Cardiac fibroblast (primary cell): ENCODE measurements around the gene CDH12.

Experiments
- DNase-seq, 2 donors: peaks; one replicate each; pipeline versions ENCODE4 v3.0.0 to v3.0.0-alpha.2; 2010; ENCODE audit warnings: low read depth in 2 of 2
- H3K4me3 ChIP-seq, 2 donors: replicated peaks in 1 of 2; 1 replicate in 1 of 2; 2 replicates in 1 of 2; pipeline ENCODE4 v1.5.1; 2011; ENCODE audit warnings: low read depth in 2 of 2, low read length in 2 of 2, mild to moderate bottlenecking in 2 of 2, moderate library complexity in 1 of 2
- TF ChIP-seq, protein P1 (sequence below): IDR thresholded peaks from one replicate; pipeline ENCODE4 v1.5.1; 2011; ENCODE audit warnings: low read depth, mild to moderate bottlenecking, low read length, inconsistent platforms

The CDH12 gene

DNA sequence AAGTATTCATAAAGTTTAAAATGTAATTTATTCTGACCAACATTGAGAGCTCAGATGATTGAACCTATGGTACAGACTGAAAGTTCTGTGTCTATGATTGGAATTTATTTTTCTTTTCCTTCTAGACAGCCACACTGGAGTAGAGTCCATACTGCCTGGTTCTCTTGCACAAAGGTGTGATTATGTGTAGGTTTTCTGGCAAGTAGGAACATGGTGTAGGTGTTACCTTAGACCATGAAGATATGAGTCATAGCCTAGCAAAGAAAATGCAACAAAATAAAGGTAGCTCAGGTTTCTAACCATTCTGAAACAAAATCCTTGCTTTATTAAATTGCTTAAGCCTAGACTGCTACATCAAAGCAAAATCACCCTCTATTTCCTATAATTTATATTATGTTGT is 143.4 kb downstream of the CDH12 start:
- no peak for DNase-seq
- TF ChIP-seq, protein P1, sequence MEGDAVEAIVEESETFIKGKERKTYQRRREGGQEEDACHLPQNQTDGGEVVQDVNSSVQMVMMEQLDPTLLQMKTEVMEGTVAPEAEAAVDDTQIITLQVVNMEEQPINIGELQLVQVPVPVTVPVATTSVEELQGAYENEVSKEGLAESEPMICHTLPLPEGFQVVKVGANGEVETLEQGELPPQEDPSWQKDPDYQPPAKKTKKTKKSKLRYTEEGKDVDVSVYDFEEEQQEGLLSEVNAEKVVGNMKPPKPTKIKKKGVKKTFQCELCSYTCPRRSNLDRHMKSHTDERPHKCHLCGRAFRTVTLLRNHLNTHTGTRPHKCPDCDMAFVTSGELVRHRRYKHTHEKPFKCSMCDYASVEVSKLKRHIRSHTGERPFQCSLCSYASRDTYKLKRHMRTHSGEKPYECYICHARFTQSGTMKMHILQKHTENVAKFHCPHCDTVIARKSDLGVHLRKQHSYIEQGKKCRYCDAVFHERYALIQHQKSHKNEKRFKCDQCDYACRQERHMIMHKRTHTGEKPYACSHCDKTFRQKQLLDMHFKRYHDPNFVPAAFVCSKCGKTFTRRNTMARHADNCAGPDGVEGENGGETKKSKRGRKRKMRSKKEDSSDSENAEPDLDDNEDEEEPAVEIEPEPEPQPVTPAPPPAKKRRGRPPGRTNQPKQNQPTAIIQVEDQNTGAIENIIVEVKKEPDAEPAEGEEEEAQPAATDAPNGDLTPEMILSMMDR, result no peak
- H3K4me3 ChIP-seq, result no peak overlapping the region

DNA sequence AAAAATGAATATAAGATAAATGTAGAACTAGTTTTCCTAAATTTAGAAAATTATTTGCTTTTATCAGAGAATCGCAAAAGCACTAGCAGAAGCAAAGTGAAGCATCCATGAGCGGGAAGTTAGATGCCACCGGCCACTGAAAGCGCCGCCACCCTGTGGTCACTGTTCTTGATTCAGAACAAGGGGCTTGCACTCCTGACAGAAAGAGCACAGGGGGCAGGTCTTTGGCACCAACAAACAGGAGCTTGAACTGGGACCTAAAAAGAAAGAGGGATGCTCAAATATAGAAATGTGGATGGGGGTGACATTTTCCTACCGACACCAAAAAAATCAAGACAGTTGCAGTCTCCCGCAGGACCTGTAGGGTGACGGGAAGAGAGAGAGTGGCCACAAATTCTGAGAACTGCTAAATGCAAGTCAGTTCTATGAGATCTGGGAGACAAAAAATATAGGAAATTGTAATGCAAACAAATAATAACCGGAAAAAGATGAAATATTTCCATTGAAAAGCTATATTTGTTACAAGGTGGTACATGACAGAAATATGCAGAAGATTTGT is 144.3 kb downstream of the CDH12 start:
- DNase-seq, result no peak
- TF ChIP-seq, protein P1, result no peak
- no peak overlapping the region for H3K4me3 ChIP-seq

DNA sequence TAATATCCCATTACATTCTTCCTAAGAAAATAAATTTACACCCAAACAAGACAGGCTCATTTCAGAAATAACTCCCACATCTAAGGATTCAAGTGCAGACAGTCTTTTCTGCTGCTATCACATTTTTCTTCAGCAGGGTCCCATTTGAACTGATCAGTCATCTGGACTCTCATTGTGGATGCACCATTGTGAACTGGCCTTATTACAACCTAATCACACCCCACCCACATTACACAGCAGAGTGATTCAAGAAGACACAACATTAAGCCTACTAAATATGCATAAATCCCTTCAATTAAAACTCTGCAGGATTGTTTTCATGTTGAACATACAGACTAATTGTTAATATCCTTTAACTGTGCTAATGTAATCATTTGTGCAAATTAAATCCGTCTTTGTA is 146.2 kb downstream of the CDH12 start:
- no peak overlapping the region for H3K4me3 ChIP-seq
- no peak for DNase-seq
- TF ChIP-seq, protein P1, result no peak

DNA sequence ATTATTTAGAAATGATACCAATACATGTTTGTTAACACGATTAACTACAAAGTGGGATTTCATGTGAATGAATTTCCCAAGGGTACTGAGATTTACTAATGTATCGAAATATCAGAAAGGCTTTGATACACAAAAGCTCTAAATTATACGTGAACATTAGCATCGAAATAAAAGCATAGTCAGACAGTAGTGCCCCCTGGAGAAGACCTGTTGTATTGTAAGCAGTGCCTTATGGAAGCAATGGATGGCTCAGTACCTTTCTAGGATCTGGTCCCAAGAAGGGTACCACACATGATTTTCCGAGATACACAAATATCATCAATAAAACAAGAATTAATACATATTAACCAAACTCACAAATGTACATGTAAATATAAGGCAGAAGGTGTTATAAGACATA is 153.8 kb downstream of the CDH12 start:
- TF ChIP-seq, protein P1, result no peak
- no peak overlapping the region for H3K4me3 ChIP-seq

DNA sequence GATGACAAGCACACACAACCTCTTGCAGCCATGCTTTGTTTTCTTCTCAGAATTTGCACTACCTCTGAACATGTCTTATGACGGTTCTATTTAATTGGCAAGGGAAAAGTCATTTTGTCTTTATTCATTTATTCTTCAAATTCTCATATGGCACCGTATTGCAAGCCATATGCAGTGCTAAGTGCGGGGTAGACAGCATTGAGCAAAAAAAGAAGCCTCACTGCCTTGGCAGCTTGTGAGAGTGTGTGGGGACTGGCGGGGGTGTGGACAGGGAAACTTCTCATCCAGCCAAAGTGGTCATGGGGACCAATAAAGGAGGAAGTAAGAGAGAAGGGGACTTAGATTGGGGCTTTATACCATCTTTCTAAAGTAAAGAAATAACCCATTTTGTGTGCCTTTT is 160.0 kb downstream of the CDH12 start:
- TF ChIP-seq, protein P1, result no peak
- DNase-seq, result no peak
- no peak overlapping the region for H3K4me3 ChIP-seq

More for the DNA sequence above, 153.8 kb downstream of the CDH12 start:
- no peak for DNase-seq

DNA sequence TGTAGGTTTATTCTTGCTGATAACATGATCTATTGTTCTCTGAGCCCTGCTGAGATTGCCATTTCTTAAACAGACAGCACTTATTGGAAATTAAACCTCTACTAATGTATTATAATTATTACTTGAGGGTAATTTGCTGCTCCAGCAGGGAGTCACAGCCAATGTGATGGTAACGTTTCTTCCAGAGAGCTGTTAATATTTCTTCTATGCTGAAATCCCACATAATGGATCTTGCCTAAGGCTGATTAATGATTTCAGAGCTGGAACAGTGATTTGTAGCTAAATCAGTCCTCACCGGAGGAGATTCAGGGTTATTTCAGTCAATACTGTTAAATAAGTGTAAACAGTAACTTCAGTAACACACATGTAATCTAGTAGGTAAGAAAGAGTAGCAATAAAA is 170.1 kb downstream of the CDH12 start:
- H3K4me3 ChIP-seq, result no peak overlapping the region
- no peak for DNase-seq
- TF ChIP-seq, protein P1, result no peak

DNA sequence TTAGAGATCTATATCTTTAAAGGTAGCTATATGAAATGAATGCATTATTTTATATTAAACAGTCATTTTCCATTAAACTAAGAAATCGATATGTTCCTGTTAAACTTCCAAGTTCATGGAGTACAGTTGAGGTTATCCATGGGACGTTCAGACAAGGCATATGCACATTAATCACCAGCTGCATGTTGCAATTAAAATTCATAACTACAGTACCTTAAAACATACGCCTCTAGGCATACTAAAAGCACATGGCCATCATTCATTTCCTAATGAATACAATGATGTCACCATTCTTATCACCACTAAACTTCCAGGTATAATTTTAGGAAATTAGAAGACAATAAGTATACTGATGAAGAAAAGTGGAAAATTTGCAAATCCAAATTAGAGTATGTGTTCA is 174.3 kb downstream of the CDH12 start:
- H3K4me3 ChIP-seq, result no peak overlapping the region
- TF ChIP-seq, protein P1, result no peak
- DNase-seq, result no peak
